Fibroblast of mammary gland (primary cell): ENCODE results near the gene ATXN2L.

Experiments used
- DNase-seq: peaks from one replicate; pipeline ENCODE4 v3.0.0-alpha.2; 2010; ENCODE audit warnings: low read depth
- H3K4me3 ChIP-seq: 2 replicates; pipeline ENCODE4 v1.5.1; 2011; ENCODE audit warnings: low read depth, mild to moderate bottlenecking, low read length, moderate library complexity; ENCODE audit not compliant: control insufficient read depth
- TF ChIP-seq, protein P1 (sequence below): conservative IDR thresholded peaks from 2 replicates; pipeline ENCODE4 v1.5.1; 2011; ENCODE audit warnings: low read depth, low read length, inconsistent platforms; ENCODE audit not compliant: control insufficient read depth, insufficient read depth

Gene ATXN2L

DNA sequence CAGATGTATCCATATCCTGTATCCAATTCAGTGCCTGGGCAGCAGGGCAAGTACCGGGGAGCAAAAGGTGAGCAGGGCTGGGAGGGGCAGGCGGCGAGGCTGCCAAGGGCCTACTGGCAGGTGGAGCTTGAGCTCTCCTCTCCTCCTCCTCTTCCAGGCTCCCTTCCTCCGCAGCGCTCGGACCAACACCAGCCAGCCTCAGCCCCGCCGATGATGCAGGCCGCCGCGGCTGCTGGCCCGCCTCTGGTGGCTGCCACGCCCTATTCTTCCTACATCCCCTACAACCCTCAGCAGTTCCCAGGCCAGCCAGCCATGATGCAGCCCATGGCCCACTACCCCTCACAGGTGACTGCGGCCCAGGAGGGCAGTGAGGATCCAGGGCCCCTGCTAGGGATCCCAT is 11.6 kb downstream of the ATXN2L start:
- TF ChIP-seq, protein P1, sequence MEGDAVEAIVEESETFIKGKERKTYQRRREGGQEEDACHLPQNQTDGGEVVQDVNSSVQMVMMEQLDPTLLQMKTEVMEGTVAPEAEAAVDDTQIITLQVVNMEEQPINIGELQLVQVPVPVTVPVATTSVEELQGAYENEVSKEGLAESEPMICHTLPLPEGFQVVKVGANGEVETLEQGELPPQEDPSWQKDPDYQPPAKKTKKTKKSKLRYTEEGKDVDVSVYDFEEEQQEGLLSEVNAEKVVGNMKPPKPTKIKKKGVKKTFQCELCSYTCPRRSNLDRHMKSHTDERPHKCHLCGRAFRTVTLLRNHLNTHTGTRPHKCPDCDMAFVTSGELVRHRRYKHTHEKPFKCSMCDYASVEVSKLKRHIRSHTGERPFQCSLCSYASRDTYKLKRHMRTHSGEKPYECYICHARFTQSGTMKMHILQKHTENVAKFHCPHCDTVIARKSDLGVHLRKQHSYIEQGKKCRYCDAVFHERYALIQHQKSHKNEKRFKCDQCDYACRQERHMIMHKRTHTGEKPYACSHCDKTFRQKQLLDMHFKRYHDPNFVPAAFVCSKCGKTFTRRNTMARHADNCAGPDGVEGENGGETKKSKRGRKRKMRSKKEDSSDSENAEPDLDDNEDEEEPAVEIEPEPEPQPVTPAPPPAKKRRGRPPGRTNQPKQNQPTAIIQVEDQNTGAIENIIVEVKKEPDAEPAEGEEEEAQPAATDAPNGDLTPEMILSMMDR = no peak
- no peak for DNase-seq
- no peak overlapping the region for H3K4me3 ChIP-seq

DNA sequence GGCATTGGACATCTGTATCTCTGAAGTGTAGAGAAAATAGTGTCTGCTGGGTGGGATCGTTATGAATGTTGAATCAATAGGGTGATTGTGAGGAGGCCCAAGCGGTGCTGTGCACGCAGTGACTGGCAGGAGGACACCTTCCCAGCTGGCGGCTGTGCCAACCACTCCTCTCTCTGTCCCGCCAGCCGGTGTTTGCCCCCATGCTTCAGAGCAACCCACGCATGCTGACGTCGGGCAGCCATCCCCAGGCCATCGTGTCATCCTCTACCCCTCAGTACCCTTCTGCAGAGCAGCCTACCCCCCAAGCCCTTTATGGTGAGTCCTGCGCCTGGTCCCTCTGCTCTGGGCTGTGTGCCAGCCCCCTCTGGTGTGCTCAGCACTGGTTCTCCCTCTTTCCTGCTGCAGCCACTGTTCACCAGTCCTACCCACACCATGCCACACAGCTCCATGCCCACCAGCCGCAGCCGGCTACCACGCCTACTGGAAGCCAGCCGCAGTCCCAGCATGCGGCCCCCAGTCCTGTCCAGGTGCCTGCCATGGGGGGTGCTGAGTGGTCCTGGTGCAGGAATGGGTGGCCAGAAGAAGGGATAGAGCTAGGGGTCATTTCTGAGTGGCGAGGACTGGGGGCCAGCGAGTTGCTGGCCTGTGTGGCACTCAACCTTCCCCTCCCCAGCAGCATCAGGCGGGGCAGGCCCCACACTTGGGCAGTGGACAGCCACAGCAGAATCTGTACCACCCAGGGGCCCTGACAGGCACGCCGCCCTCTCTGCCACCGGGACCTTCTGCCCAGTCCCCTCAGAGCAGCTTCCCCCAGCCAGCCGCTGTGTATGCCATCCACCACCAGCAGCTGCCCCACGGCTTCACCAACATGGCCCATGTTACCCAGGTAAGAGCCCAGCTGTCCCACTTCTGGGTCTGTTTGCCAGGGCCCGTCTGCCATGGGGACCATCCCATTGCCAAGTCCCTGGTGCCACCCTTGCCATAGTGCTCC is 12.4 kb downstream of the ATXN2L start:
- no peak for DNase-seq
- no peak overlapping the region for H3K4me3 ChIP-seq
- TF ChIP-seq, protein P1 = no peak

DNA sequence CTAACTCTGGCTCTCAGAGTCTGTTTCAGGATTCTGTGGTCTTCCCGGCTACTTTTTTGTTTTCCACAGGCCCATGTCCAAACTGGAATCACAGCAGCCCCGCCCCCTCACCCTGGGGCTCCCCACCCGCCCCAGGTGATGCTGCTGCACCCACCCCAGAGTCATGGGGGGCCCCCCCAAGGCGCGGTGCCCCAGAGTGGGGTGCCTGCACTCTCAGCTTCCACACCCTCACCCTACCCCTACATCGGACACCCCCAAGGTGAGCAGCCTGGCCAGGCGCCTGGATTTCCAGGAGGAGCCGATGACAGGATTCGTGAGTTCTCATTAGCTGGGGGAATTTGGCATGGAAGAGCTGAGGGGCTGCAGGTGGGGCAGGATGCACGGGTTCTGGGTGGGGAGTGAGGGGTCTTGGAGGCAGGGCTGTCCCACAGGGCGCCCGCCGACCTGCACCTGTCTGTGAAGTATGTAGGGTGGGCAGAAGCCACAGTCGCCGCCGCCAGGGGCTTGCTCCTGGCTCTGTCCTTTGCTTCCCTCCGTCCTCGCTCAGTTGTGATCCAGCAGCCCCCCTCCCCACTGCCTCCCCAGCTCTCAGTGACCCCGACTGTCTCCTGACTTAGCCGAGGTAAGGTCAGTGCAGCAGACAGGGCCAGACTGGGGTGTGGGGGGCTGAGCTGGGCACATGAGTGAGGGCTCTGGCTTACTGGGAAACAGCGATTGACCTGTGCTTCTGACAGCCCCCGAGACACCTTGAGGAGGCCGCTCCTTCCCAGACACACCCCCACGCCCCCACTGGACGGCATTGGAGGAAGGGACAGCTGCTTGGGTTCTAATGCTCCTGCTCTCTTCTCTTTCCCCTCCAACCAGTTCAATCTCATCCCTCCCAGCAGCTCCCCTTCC is 13.3 kb downstream of the ATXN2L start:
- no peak overlapping the region for H3K4me3 ChIP-seq
- TF ChIP-seq, protein P1 = no peak
- no peak for DNase-seq

DNA sequence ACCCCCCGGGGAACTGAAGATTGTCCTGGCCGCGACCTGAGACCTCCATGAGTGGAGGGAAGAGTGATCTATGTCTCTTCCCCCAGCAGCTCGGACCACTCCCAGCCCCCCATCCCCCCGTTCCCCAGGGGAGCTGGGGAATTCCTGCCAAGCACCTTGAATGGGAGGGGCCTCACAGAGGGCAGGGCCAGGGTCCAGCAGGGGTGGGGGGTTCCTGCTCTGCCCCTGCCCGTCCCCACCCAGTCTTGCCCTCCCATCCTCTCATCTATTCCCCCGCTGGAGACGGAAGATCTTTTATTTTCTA is 13.9 kb downstream of the ATXN2L start:
- no peak for DNase-seq
- H3K4me3 ChIP-seq = no peak overlapping the region
- TF ChIP-seq, protein P1 = no peak

DNA sequence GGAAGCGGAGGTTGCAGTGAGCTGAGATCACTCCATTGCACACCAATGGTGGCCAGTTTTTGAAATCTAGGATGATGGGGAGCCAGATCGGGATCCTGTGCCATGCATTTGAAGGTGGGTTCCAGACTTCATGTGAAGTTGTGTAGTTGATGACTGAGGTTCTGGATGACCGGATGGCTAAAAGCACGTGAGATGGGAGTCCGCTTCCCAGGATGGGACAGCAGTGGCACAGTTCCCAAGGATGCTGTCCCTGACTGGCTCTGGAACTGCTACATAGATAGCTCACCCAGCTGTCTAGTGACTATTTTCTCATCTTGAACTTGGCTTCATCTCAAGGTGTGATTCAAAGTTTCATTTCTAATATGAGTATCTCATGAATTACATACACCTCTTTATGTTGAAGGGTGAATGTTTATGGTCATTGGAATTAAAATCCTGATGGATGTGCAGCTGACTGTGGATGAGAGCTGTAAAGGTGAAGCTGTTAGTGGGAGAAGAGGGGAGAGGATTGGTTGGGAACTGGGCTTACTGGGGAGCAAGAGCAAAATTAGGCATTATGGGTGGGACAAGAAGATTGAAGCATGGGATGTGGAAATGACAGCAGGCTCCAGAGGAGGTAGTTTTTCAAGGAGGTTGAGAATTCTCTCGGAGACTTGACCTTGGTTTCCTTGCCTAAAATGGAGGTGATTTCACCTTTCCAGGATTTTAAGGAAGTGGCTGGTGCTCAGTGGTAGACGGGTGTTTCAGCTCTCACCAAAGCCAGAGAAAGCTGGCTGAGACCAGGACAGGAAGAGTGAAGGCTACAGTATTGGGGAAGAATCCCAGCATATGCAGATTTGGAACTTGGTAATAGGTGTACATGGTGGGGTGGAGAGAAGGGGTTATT is 15.1 kb downstream of the ATXN2L start:
- DNase-seq = no peak
- H3K4me3 ChIP-seq = no peak overlapping the region
- TF ChIP-seq, protein P1 = no peak

DNA sequence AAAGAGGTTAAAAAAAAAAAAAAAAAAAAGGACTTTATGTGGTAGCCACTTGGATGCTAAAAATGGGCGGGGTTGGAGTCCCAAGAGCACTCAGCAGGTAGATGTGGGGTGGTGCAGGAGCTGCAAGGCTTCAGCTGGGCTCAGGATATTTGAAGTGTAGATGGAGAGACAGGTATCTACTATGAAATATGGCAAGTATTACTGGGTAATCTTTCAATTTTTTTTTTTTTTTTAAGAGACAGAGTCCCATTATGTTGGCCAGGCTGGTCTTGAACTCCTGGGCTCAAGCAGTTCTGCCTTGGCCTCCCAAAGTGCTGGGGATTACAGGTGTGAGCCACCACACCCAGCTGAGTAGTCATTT is 15.7 kb downstream of the ATXN2L start:
- TF ChIP-seq, protein P1 = no peak
- no peak overlapping the region for H3K4me3 ChIP-seq
- no peak for DNase-seq
